Endothelial cell (in vitro differentiated cells): Measurements from ENCODE around the gene CCSER1. TPM values are rescaled to one million over a fixed set of nuclear protein-coding genes. Genes with fewer than 3 reads are reported as not detected.

Experiments used
- DNase-seq: peaks from one replicate; pipeline ENCODE4 v3.0.0; 2021; ENCODE audit warnings: low spot score
- H3K27ac Mint-ChIP-seq: one replicate; pipeline ENCODE4 v1.8.0; 2021; ENCODE audit warnings: mixed read lengths, inconsistent platforms; ENCODE audit not compliant: unreplicated experiment
- H3K27me3 Mint-ChIP-seq: one replicate; pipeline ENCODE4 v1.8.0; 2021; ENCODE audit warnings: mild to moderate bottlenecking, moderate library complexity, mixed read lengths, inconsistent platforms; ENCODE audit not compliant: unreplicated experiment
- H3K36me3 Mint-ChIP-seq: one replicate; pipeline ENCODE4 v1.8.0; 2021; ENCODE audit warnings: mild to moderate bottlenecking, low read depth, mixed read lengths, inconsistent platforms; ENCODE audit not compliant: unreplicated experiment
- H3K4me1 Mint-ChIP-seq: one replicate; pipeline ENCODE4 v1.8.0; 2021; ENCODE audit warnings: mild to moderate bottlenecking, mixed read lengths, inconsistent platforms; ENCODE audit not compliant: unreplicated experiment
- H3K4me3 Mint-ChIP-seq: one replicate; pipeline ENCODE4 v1.8.0; 2021; ENCODE audit warnings: mild to moderate bottlenecking, mixed read lengths, inconsistent platforms; ENCODE audit not compliant: unreplicated experiment
- H3K9me3 Mint-ChIP-seq: one replicate; pipeline ENCODE4 v1.8.0; 2021; ENCODE audit warnings: mixed read lengths, inconsistent platforms; ENCODE audit not compliant: unreplicated experiment
- CTCF ChIP-seq: fragments of 200-600 bp; sonication (generic); IDR thresholded peaks from one replicate; pipeline ENCODE4 v1.5.0; 2021; ENCODE audit warnings: antibody characterized with exemption; ENCODE audit not compliant: unreplicated experiment
- total RNA-seq: library from RNA; stranded (reverse); fragmentation: NEBNext Ultra II Directional; extraction: Animal tissue kit (Norgen Biotek cat#: 25700); gene quantifications from one replicate; pipeline ENCODE4 v1.2.1, GENCODE V29; 2021; ENCODE audit not compliant: unreplicated experiment

The CCSER1 gene
- total RNA-seq, 1 donor from 2014 or later: 3.0 TPM

- no peak for TF ChIP-seq CTCF
- no peaks in the 10 kb centered on the region for H3K36me3 Mint-ChIP-seq
- H3K9me3 Mint-ChIP-seq: no peaks in the 10 kb centered on the region
- H3K4me3 Mint-ChIP-seq: no peak overlapping the region
- H3K27ac Mint-ChIP-seq: no peak overlapping the region
- DNase-seq: no peak
- H3K27me3 Mint-ChIP-seq: no peaks in the 10 kb centered on the region
- no peaks in the 10 kb centered on the region for H3K4me1 Mint-ChIP-seq
Measured at GRCh38 chr4:90855111-90855510, 727.9 kb downstream of the CCSER1 start.

- H3K36me3 Mint-ChIP-seq: no peaks in the 10 kb centered on the region
- H3K4me1 Mint-ChIP-seq: no peaks in the 10 kb centered on the region
- H3K4me3 Mint-ChIP-seq: no peak overlapping the region
- no peaks in the 10 kb centered on the region for H3K9me3 Mint-ChIP-seq
- no peak for TF ChIP-seq CTCF
- H3K27ac Mint-ChIP-seq: no peak overlapping the region
- no peak for DNase-seq
- no peaks in the 10 kb centered on the region for H3K27me3 Mint-ChIP-seq
Measured at GRCh38 chr4:90857081-90857820, 730.1 kb downstream of the CCSER1 start.

GRCh38 chr4:90875791-90876190, 748.6 kb downstream of the CCSER1 start:
- no peak for DNase-seq
- H3K27ac Mint-ChIP-seq: no peak overlapping the region
- peaks cover 2% of the 10 kb centered on the region for H3K27me3 Mint-ChIP-seq
- H3K4me1 Mint-ChIP-seq: no peaks in the 10 kb centered on the region
- TF ChIP-seq CTCF: no peak
- no peak overlapping the region for H3K4me3 Mint-ChIP-seq
- no peaks in the 10 kb centered on the region for H3K36me3 Mint-ChIP-seq
- H3K9me3 Mint-ChIP-seq: no peaks in the 10 kb centered on the region

- TF ChIP-seq CTCF: no peak
- H3K27ac Mint-ChIP-seq: no peak overlapping the region
Measured at GRCh38 chr4:90876296-90876695, 749.1 kb downstream of the CCSER1 start.

GRCh38 chr4:90883519-90883918, 756.3 kb downstream of the CCSER1 start:
- no peak overlapping the region for H3K27ac Mint-ChIP-seq
- DNase-seq: no peak
- H3K4me1 Mint-ChIP-seq: no peaks in the 10 kb centered on the region
- H3K9me3 Mint-ChIP-seq: no peaks in the 10 kb centered on the region
- H3K36me3 Mint-ChIP-seq: no peaks in the 10 kb centered on the region
- no peak for TF ChIP-seq CTCF
- no peaks in the 10 kb centered on the region for H3K27me3 Mint-ChIP-seq
- no peak overlapping the region for H3K4me3 Mint-ChIP-seq

More at GRCh38 chr4:90876296-90876695, 749.1 kb downstream of the CCSER1 start:
- Mint-ChIP-seq H3K9me3 (no peaks in the 10 kb centered on the region), H3K4me1 (no peaks in the 10 kb centered on the region), H3K4me3 (no peak overlapping the region), H3K36me3 (no peaks in the 10 kb centered on the region), H3K27me3 (peaks cover 2% of the 10 kb centered on the region)
- no peak for DNase-seq
